ENCODE measurements around the gene CCDC149.

DNA sequence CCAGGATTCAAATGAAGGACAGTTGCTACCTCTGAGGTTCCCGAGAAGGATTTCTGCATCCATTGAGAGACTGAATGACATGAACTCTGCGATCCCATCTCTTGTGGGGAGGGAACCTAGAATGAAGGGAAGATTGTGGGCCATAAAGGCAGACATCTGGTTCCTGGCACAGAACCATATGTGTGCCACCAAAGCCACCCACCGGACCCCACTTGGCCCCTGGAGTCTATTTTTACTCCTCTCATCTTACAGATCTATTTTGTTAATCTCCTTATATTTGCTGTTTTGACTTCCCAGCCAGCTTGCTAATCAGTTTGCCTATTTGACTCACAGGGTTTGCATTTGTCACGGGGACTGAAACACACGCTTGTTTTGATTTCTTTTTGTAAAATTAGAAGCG is 110.2 kb downstream of the CCDC149 start:
- TF ChIP-seq TAF1 (IDR thresholded peaks at IDR 0.05; ENCODE audit: borderline replicate concordance, insufficient read depth, low read length) (no peak), POLR2AphosphoS5 (IDR thresholded peaks at IDR 0.05; ENCODE audit: low read depth, low read length) (no peak), SIN3A (IDR thresholded peaks at IDR 0.05; ENCODE audit: borderline replicate concordance, insufficient read depth, low read length) (no peak), FOXP2 (optimal IDR thresholded peaks at IDR 0.05; ENCODE audit: borderline replicate concordance, extremely low read depth, extremely low read length, insufficient read depth) (no peak)
- TF ChIP-seq, protein P1, sequence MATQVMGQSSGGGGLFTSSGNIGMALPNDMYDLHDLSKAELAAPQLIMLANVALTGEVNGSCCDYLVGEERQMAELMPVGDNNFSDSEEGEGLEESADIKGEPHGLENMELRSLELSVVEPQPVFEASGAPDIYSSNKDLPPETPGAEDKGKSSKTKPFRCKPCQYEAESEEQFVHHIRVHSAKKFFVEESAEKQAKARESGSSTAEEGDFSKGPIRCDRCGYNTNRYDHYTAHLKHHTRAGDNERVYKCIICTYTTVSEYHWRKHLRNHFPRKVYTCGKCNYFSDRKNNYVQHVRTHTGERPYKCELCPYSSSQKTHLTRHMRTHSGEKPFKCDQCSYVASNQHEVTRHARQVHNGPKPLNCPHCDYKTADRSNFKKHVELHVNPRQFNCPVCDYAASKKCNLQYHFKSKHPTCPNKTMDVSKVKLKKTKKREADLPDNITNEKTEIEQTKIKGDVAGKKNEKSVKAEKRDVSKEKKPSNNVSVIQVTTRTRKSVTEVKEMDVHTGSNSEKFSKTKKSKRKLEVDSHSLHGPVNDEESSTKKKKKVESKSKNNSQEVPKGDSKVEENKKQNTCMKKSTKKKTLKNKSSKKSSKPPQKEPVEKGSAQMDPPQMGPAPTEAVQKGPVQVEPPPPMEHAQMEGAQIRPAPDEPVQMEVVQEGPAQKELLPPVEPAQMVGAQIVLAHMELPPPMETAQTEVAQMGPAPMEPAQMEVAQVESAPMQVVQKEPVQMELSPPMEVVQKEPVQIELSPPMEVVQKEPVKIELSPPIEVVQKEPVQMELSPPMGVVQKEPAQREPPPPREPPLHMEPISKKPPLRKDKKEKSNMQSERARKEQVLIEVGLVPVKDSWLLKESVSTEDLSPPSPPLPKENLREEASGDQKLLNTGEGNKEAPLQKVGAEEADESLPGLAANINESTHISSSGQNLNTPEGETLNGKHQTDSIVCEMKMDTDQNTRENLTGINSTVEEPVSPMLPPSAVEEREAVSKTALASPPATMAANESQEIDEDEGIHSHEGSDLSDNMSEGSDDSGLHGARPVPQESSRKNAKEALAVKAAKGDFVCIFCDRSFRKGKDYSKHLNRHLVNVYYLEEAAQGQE (IDR thresholded peaks at IDR 0.05; ENCODE audit: insufficient read depth in 1 of 2, low read depth in 2 of 2, low read length in 2 of 2) = no peak
